Immature natural killer cell (primary cell): Measurements from ENCODE around the gene TLK1. TPM values are rescaled to one million over a fixed set of nuclear protein-coding genes. Genes with fewer than 3 reads are reported as not detected.

Experiments
- DNase-seq, 3 donors: peaks; one replicate each; pipeline ENCODE4 v3.0.0; 2022; ENCODE audit warnings: mixed read lengths in 1 of 3
- H3K27ac Mint-ChIP-seq, 6 donors: one replicate each; pipeline ENCODE4 v1.8.0; 2020; ENCODE audit warnings: mixed read lengths in 6 of 6, mild to moderate bottlenecking in 5 of 6, inconsistent platforms in 4 of 6, moderate library complexity in 3 of 6
- H3K27me3 Mint-ChIP-seq, 3 donors: one replicate each; pipeline ENCODE4 v1.8.0; 2020 to 2021; ENCODE audit warnings: low read depth in 3 of 3, mild to moderate bottlenecking in 3 of 3, mixed read lengths in 3 of 3, moderate library complexity in 3 of 3, inconsistent platforms in 1 of 3
- H3K36me3 Mint-ChIP-seq, 3 donors: one replicate each; pipeline ENCODE4 v1.8.0; 2020; ENCODE audit warnings: mixed read lengths in 3 of 3, inconsistent platforms in 2 of 3, mild to moderate bottlenecking in 2 of 3
- H3K4me1 Mint-ChIP-seq, 2 donors: one replicate each; pipeline ENCODE4 v1.8.0; 2020; ENCODE audit warnings: inconsistent platforms in 2 of 2, mild to moderate bottlenecking in 2 of 2, mixed read lengths in 2 of 2, moderate library complexity in 1 of 2
- H3K4me3 Mint-ChIP-seq, 5 donors: one replicate each; pipeline ENCODE4 v1.8.0; 2020; ENCODE audit warnings: mild to moderate bottlenecking in 5 of 5, mixed read lengths in 5 of 5, inconsistent platforms in 3 of 5, moderate library complexity in 3 of 5
- H3K9me3 Mint-ChIP-seq, 6 donors: one replicate each; pipeline ENCODE4 v1.8.0; 2020; ENCODE audit warnings: mild to moderate bottlenecking in 6 of 6, mixed read lengths in 6 of 6, inconsistent platforms in 4 of 6, moderate library complexity in 3 of 6
- polyA plus RNA-seq, 3 donors: library from polyadenylated mRNA; unstranded; fragments of 300-500 nt; fragmentation: Illumina TruSeq; gene quantifications; one replicate each; pipeline ENCODE4 v1.2.3, GENCODE V29; 2021

TLK1 gene
- polyA plus RNA-seq, 3 donors from 2014 or later, result 6.9 to 53.1 (median 26.2) TPM

GRCh38 chr2:170984079-170984478 is 176.6 kb downstream of the TLK1 start:
- H3K27me3 Mint-ChIP-seq, result peaks cover under 1 to 7% (median 2%) of the 10 kb centered on the region in 3 donors
- no peaks in the 10 kb centered on the region for H3K4me1 Mint-ChIP-seq

DNA sequence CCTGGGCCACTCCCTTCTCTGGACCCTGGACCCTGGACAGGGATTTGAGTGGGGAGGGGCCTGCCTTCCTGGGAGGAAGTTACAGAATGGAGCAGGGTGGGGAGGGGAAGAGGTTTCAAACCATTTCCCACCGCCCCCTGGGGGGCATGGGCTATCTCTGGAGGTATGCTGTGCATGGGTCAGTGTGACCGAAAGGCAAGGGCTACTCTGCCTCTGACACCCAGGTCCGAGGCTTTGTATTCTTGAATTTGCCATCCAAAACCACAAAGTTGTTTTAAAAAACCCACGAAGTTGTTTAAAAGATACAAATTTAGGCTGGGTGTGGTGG is 184.8 kb downstream of the TLK1 start:
- no peak overlapping the region for H3K27ac Mint-ChIP-seq
- H3K4me3 Mint-ChIP-seq, result no peak overlapping the region
- no peak for DNase-seq
- H3K27me3 Mint-ChIP-seq, result peaks cover 2 to 4% (median 4%) of the 10 kb centered on the region in 3 donors
- H3K4me1 Mint-ChIP-seq, result peaks cover 5 to 14% of the 10 kb centered on the region in 2 donors
- H3K9me3 Mint-ChIP-seq, result no peaks in the 10 kb centered on the region
- H3K36me3 Mint-ChIP-seq, result no peaks in the 10 kb centered on the region

More at GRCh38 chr2:170984079-170984478, 176.6 kb downstream of the TLK1 start:
- Mint-ChIP-seq H3K27ac (no peak overlapping the region), H3K4me3 (no peak overlapping the region), H3K9me3 (no peaks in the 10 kb centered on the region), H3K36me3 (no peaks in the 10 kb centered on the region)
- DNase-seq, result no peak

GRCh38 chr2:170975127-170975942 is 185.4 kb downstream of the TLK1 start:
- no peaks in the 10 kb centered on the region for H3K36me3 Mint-ChIP-seq

DNA sequence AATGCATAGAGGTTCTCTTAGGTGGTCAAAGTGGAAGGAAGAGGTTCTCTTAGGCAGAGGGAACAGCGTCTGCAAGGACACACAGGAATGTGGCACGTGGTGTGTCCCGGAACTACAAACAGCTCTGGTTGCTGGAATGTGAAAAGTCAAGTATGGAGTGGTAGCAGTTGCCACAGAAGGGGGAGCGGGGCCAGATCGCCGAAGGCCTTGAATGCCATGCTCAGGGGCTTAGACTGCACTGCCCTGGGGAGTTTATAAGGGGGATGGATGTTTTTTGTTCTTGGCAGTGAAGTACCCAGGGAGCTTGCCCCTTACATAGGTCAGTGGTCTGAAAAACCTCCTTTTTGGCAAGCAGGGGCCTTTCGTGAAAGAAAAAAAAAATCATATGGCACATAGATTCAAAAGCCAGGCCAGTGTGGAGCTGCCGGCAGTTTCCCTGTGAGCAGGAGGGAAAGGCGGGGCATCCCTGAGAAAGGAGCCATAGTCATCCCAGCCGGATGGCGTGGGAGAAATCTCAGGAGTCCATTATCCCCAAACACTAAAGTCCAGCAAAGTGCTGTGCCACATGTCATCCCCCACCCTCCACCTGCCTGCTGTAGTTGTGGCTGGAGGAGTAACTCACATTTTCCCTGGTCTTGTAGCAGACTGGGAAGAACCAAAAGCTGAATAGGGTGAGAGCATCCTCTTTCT is 186.2 kb downstream of the TLK1 start:
- H3K4me3 Mint-ChIP-seq, result peak overlapping the region; percentile 81 to 85 (median 82)
- H3K4me1 Mint-ChIP-seq, result peaks cover 5 to 14% of the 10 kb centered on the region in 2 donors
- peak overlapping the region in 4 of 6 donors; percentile 26 to 46 (median 30) for H3K27ac Mint-ChIP-seq
- H3K27me3 Mint-ChIP-seq, result peaks cover 2 to 6% (median 3%) of the 10 kb centered on the region in 3 donors
- no peak for DNase-seq
- no peaks in the 10 kb centered on the region for H3K9me3 Mint-ChIP-seq
- no peaks in the 10 kb centered on the region for H3K36me3 Mint-ChIP-seq

More at GRCh38 chr2:170975127-170975942, 185.4 kb downstream of the TLK1 start:
- Mint-ChIP-seq H3K27me3 (peaks cover 2 to 4% (median 3%) of the 10 kb centered on the region in 3 donors), H3K4me3 (peak overlapping the region in 3 of 5 donors; percentile 17 to 85 (median 81)), H3K9me3 (no peaks in the 10 kb centered on the region), H3K27ac (no peak overlapping the region), H3K4me1 (peaks cover 5 to 14% of the 10 kb centered on the region in 2 donors)
- no peak for DNase-seq

- H3K4me1 Mint-ChIP-seq, result peaks cover 5 to 14% of the 10 kb centered on the region in 2 donors
- peak overlapping the region; percentile 26 to 57 (median 36) for H3K27ac Mint-ChIP-seq
- peak; percentile 78 to 82 (median 82) for DNase-seq
- no peaks in the 10 kb centered on the region for H3K36me3 Mint-ChIP-seq
- H3K4me3 Mint-ChIP-seq, result peak overlapping the region; percentile 81 to 88 (median 82)
- H3K9me3 Mint-ChIP-seq, result no peaks in the 10 kb centered on the region
- peaks cover 2 to 4% (median 2%) of the 10 kb centered on the region in 3 donors for H3K27me3 Mint-ChIP-seq
These were observed 187.0 kb downstream of the TLK1 start for GRCh38 chr2:170973492-170974303.

DNA sequence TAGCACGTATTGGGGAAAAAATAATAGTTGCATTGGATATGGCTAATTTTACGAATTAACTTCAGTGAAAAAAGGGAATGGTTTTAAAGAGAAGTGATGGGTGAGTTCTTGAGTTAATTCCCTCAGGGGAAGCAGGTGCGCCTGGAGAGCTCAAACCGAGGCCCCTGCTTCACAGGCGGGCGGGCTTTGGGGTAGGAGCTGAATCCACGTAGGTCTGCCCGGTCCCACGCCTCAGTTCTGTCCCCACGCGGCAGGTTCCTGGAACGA is 187.5 kb downstream of the TLK1 start:
- peaks cover 5 to 14% of the 10 kb centered on the region in 2 donors for H3K4me1 Mint-ChIP-seq
- DNase-seq, result no peak
- peak overlapping the region in 2 of 6 donors; percentile 40 for H3K27ac Mint-ChIP-seq
- no peaks in the 10 kb centered on the region for H3K9me3 Mint-ChIP-seq
- H3K4me3 Mint-ChIP-seq, result peak overlapping the region; percentile 57 to 81 (median 78)
- H3K27me3 Mint-ChIP-seq, result peaks cover 2 to 4% (median 2%) of the 10 kb centered on the region in 3 donors
- no peaks in the 10 kb centered on the region for H3K36me3 Mint-ChIP-seq

DNA sequence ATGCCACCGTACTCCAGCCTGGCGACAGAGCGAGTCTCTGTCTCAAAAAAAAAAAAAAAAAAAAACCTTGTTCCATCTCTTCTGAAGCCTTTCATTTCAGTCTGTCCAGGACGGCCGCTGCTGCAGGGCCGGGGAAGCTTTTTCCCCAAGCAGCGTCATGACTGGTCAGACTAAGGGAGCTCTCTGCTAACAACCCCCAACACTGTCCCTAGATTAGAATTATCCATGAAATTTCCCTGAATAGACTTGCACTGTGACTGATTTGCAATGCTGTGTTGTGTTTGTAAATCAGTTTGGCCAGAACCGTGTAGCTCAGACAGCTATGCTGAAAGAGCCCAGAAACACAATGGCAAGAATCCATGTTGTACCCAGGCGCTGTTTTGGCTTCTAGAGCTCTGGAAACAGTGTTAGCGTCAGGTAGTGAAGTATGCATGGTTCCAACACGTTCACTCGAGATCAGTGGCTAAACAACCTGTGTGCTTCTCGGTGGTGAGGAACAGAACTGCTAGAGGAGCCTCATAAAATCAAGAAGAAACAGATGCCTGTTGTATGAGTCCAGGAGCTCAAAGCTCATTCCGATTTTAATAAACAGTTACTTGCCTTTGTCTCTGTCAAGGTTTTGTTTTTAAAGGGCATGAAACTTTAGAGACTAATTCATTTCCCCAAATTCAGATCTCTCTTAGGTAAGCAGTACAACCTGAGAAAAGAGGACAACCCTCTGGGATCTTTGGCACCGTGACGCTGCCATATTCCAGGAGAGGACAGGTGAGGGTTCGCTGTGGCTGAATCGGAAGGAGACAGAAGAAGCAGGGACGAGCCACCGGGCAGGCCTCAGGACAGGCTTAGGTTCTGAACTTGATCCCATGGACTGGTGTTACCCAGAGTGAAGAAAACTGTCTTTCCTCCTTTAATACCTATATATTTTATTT is 188.1 kb downstream of the TLK1 start:
- peak overlapping the region; percentile 57 to 81 (median 78) for H3K4me3 Mint-ChIP-seq
- H3K4me1 Mint-ChIP-seq, result peaks cover 5 to 14% of the 10 kb centered on the region in 2 donors
- peaks cover 2 to 4% (median 2%) of the 10 kb centered on the region in 3 donors for H3K27me3 Mint-ChIP-seq
- no peak for DNase-seq
- H3K36me3 Mint-ChIP-seq, result peaks cover 0 to 6% (median 0%) of the 10 kb centered on the region in 3 donors
- peak overlapping the region in 3 of 6 donors; percentile 35 to 40 (median 40) for H3K27ac Mint-ChIP-seq
- no peaks in the 10 kb centered on the region for H3K9me3 Mint-ChIP-seq

DNA sequence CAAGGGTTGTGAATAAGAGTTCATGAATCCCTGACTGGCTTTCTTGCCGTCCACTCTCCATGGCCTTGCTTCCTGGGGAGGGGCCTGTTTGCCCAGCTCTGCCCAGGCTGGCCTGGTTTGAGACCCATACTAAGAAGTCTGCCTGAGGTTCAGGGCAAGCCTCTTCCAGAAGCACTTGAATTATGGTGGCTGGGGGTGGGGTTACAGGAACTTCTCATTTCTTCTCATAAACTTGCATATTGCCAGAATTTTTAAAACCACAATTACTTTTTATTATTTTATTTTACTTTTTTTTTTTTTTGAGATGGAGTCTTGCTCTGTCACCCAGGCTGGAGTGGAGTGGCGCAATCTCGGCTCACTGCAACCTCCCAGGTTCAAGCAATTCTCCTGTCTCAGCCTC is 189.6 kb downstream of the TLK1 start:
- Mint-ChIP-seq H3K36me3 (peaks cover 0 to 18% (median 8%) of the 10 kb centered on the region in 3 donors), H3K27me3 (peaks cover 2 to 4% (median 4%) of the 10 kb centered on the region in 3 donors), H3K9me3 (no peaks in the 10 kb centered on the region), H3K27ac (no peak overlapping the region), H3K4me3 (no peak overlapping the region), H3K4me1 (peaks cover 7 to 14% of the 10 kb centered on the region in 2 donors)
- no peak for DNase-seq

DNA sequence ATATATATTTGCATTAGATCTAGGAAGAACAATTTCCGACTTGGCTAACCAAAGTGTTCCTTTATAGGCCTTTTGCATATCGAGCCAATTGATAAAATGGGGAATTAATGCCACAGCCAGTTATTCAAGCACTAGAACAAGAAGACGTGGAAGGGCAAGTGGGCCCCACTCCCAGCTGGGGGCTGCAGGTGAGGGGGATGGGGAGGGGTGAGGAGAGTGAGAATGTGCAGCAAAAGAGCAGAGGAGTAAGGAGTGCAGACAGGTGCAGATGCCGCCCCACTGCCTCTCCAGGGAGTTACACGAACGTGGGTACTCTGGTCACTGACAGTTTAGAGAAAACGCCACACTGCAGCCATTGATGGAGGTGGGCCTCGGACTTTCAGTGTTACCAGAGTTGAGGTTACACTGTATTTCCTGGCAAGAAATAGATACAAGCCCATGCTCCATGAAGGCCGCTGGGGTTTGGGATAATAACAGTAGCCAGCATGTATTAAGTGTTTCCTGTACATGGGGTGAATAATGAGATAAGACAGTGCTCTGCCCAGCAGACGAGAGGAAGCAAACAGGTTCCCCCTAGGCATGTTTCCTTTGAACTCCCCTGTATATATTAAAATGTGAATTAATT is 190.7 kb downstream of the TLK1 start:
- DNase-seq, result no peak
- H3K27me3 Mint-ChIP-seq, result peaks cover 2 to 4% (median 4%) of the 10 kb centered on the region in 3 donors
- no peak overlapping the region for H3K27ac Mint-ChIP-seq
- peaks cover 7 to 14% of the 10 kb centered on the region in 2 donors for H3K4me1 Mint-ChIP-seq
- H3K4me3 Mint-ChIP-seq, result no peak overlapping the region
- peaks cover 0 to 26% (median 14%) of the 10 kb centered on the region in 3 donors for H3K36me3 Mint-ChIP-seq
- no peaks in the 10 kb centered on the region for H3K9me3 Mint-ChIP-seq

DNA sequence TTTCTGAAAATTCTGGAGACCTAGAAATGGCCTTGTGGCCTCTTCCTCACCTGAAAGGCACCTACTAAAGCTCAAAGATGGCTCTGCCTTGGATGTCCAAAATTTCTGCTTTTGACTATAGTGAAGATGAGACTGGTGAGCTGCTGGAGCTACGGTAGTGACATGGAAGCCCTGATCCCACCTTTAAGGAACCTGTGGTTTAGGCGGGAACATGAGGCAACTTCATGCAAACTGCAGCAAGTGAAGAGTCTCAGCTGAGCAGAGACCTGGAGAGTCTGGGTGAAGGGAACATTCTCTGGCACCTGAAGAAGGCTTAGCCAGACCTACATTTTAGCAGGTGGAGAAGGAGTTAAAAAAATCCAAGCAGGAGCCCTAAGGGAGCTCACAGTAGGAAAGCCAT is 191.7 kb downstream of the TLK1 start:
- H3K27me3 Mint-ChIP-seq, result peaks cover 0 to 4% (median 3%) of the 10 kb centered on the region in 3 donors
- peaks cover 4 to 10% of the 10 kb centered on the region in 2 donors for H3K4me1 Mint-ChIP-seq
- DNase-seq, result no peak
- H3K36me3 Mint-ChIP-seq, result peaks cover 6 to 29% (median 18%) of the 10 kb centered on the region in 3 donors
- no peak overlapping the region for H3K4me3 Mint-ChIP-seq
- peak overlapping the region in 2 of 6 donors; percentile 33 to 74 for H3K27ac Mint-ChIP-seq
- H3K9me3 Mint-ChIP-seq, result no peaks in the 10 kb centered on the region

- peaks cover 7 to 32% (median 18%) of the 10 kb centered on the region in 3 donors for H3K36me3 Mint-ChIP-seq
- H3K4me3 Mint-ChIP-seq, result no peak overlapping the region
- H3K27me3 Mint-ChIP-seq, result peaks cover 0 to 4% (median 2%) of the 10 kb centered on the region in 3 donors
- H3K9me3 Mint-ChIP-seq, result no peaks in the 10 kb centered on the region
- DNase-seq, result no peak
- peaks cover 3 to 8% of the 10 kb centered on the region in 2 donors for H3K4me1 Mint-ChIP-seq
- H3K27ac Mint-ChIP-seq, result peak overlapping the region in 3 of 6 donors; percentile 16 to 74 (median 57)
These were observed 192.3 kb downstream of the TLK1 start for GRCh38 chr2:170968205-170969003.

GRCh38 chr2:170967553-170967952 is 193.1 kb downstream of the TLK1 start:
- Mint-ChIP-seq H3K9me3 (no peaks in the 10 kb centered on the region), H3K4me3 (no peak overlapping the region), H3K27ac (peak overlapping the region in 1 of 6 donors; percentile 57)

More at GRCh38 chr2:170967553-170967952, 193.1 kb downstream of the TLK1 start:
- peaks cover under 1 to 2% of the 10 kb centered on the region in 2 donors for H3K4me1 Mint-ChIP-seq
- DNase-seq, result no peak
- peaks cover 0 to 4% (median 2%) of the 10 kb centered on the region in 3 donors for H3K27me3 Mint-ChIP-seq
- peaks cover 7 to 36% (median 22%) of the 10 kb centered on the region in 3 donors for H3K36me3 Mint-ChIP-seq
